ENCODE measurements around the gene CARM1. TPM values are rescaled to one million over a fixed set of nuclear protein-coding genes. Genes with fewer than 3 reads are reported as not detected.

Gene CARM1
- total RNA-seq, 1 donor from 2014 or later, result 34.4 TPM

DNA sequence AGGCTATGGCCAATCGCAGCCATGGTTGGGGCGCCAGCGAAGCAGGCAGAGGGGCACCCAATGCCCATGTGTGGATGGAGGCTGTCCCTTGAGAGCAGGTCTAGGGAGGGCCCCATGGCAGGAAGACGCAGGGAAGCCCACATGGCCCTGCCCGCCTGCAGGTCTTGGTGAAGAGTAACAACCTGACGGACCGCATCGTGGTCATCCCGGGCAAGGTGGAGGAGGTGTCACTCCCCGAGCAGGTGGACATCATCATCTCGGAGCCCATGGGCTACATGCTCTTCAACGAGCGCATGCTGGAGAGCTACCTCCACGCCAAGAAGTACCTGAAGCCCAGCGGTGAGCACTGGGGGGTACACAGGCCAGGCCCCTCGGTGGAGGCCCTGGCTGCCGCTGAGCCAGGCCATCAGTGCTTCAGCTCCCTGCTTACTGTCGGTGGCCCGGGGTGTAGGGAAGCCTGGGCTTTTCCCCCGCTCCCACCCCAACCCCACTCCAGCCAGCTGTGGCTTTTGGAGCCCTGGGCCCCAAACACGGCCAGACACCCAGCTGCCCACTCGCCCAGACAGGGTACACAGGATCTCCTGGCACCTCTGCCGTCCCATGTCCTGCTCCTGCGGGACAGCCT lies 42.5 kb downstream of the CARM1 start:
- H3K79me2 ChIP-seq (ENCODE audit: low read depth), result no peaks in the 10 kb centered on the region

DNA sequence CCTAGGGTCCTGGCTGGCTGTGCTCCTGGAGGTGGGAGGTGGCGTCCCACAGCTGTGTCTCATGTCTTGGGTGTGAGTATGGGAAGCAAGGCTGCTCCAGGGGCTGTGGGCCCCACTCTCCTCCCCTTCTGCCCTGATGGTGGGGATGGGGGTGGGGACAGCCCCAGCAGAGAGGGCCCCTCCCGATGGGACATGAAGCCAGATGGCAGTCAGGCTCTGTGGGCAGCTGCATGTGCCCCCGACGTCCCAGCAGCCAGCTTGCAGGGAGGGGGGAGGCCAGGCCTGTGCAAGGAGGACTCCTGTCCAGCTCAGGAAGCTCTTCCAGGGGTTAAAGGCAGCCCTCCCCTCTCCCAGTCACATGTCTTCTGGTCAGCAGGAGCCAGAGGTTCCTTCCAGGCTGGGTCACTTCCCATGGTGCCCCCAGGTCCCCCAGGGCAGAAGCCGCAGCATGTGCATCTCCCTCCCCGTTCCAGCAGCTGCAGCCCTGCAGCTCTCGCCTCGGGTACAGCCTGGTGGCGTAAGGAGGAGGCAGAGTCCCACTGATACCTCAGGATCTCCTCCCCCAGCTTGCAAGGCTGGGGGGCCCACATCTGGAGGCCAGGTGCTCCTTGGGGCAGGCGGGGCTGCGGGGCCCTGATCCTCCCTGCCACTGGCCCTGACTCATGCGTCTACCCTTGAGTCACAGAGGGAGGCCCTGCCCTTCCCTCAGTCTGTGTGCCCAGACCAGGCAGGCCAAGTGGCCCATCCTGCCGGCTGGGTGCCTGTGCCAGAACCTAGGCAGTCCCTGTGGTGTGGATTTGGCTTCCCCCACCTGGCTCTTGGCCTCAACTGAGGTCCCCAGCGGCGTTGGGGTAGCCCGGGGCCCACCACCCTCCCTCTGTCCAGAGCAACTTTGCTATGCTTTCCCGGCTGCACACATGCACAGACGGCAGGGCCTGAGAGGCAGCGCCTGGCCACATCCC lies 44.1 kb downstream of the CARM1 start:
- no peak overlapping the region for H2AFZ ChIP-seq (replicated peaks)
- no peak overlapping the region for H3K4me2 ChIP-seq
- H3K27ac Mint-ChIP-seq, result no peak overlapping the region
- peaks cover 4% of the 10 kb centered on the region for H3F3A ChIP-seq (ENCODE audit: low read depth)
- H3K4me3 ChIP-seq, result no peak overlapping the region
- no peak overlapping the region for H3K9ac ChIP-seq
- no peaks in the 10 kb centered on the region for H3K9me3 ChIP-seq (ENCODE audit: low read depth)
- peaks cover 6% of the 10 kb centered on the region for H3K36me3 Mint-ChIP-seq
- H3K4me3 Mint-ChIP-seq, result no peak overlapping the region
- no peaks in the 10 kb centered on the region for H4K20me1 ChIP-seq (ENCODE audit: low read depth)
- TF ChIP-seq EZH2phosphoT487 (IDR thresholded peaks at IDR 0.05) (no peak), EZH2 (IDR thresholded peaks at IDR 0.05) (no peak)
- TF ChIP-seq, protein P1, sequence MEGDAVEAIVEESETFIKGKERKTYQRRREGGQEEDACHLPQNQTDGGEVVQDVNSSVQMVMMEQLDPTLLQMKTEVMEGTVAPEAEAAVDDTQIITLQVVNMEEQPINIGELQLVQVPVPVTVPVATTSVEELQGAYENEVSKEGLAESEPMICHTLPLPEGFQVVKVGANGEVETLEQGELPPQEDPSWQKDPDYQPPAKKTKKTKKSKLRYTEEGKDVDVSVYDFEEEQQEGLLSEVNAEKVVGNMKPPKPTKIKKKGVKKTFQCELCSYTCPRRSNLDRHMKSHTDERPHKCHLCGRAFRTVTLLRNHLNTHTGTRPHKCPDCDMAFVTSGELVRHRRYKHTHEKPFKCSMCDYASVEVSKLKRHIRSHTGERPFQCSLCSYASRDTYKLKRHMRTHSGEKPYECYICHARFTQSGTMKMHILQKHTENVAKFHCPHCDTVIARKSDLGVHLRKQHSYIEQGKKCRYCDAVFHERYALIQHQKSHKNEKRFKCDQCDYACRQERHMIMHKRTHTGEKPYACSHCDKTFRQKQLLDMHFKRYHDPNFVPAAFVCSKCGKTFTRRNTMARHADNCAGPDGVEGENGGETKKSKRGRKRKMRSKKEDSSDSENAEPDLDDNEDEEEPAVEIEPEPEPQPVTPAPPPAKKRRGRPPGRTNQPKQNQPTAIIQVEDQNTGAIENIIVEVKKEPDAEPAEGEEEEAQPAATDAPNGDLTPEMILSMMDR (IDR thresholded peaks at IDR 0.05), result no peak
- no peaks in the 10 kb centered on the region for H3K4me1 Mint-ChIP-seq
- H3K27me3 Mint-ChIP-seq (ENCODE audit: insufficient read depth, low read depth), result peaks cover 2% of the 10 kb centered on the region
- no peak for DNase-seq (ENCODE audit: low spot score)
- H3K27me3 ChIP-seq, result no peaks in the 10 kb centered on the region
- no peaks in the 10 kb centered on the region for H3K36me3 ChIP-seq
- H3K79me2 ChIP-seq (ENCODE audit: low read depth), result no peaks in the 10 kb centered on the region
- H3K27ac ChIP-seq, result no peak overlapping the region
- no peaks in the 10 kb centered on the region for H3K9me3 Mint-ChIP-seq
- H3K4me1 ChIP-seq, result no peaks in the 10 kb centered on the region

More for the DNA sequence above, 42.5 kb downstream of the CARM1 start:
- Mint-ChIP-seq H3K4me1 (no peaks in the 10 kb centered on the region), H3K27ac (no peak overlapping the region), H3K9me3 (no peaks in the 10 kb centered on the region), H3K27me3 (ENCODE audit: insufficient read depth, low read depth) (peaks cover 2% of the 10 kb centered on the region), H3K36me3 (peaks cover 6% of the 10 kb centered on the region), H3K4me3 (no peak overlapping the region)
- Histone ChIP-seq H3K9ac (no peak overlapping the region), H3F3A (ENCODE audit: low read depth) (peaks cover 3% of the 10 kb centered on the region), H2AFZ (replicated peaks) (no peak overlapping the region), H3K27me3 (no peaks in the 10 kb centered on the region), H4K20me1 (ENCODE audit: low read depth) (no peaks in the 10 kb centered on the region), H3K4me2 (no peak overlapping the region), H3K36me3 (no peaks in the 10 kb centered on the region), H3K4me3 (no peak overlapping the region), H3K4me1 (no peaks in the 10 kb centered on the region), H3K9me3 (ENCODE audit: low read depth) (no peaks in the 10 kb centered on the region), H3K27ac (no peak overlapping the region)
- no peak for TF ChIP-seq EZH2 (IDR thresholded peaks at IDR 0.05)
- TF ChIP-seq, protein P1 (IDR thresholded peaks at IDR 0.05), result no peak
- TF ChIP-seq EZH2phosphoT487 (IDR thresholded peaks at IDR 0.05), result no peak
- DNase-seq (ENCODE audit: low spot score), result no peak

DNA sequence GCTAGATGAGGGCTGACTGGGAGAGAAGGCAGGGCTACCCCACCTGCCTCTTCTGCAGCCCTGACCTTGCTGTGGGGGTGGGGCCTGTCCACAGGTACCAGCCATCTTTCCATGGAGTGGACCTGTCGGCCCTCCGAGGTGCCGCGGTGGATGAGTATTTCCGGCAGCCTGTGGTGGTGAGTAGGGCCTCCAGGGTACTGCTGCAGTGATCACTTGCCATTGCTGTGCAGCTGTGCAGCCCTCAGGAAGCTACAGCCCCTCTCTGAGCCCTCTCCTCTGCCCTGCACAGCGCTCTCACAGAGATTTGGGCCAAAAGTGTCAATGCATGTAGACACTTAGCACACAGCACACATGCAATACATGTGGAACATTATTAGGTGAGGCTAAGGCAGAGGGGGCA lies 45.2 kb downstream of the CARM1 start:
- Histone ChIP-seq H3K9ac (no peak overlapping the region), H3K79me2 (ENCODE audit: low read depth) (no peaks in the 10 kb centered on the region), H3K27me3 (no peaks in the 10 kb centered on the region), H3K4me1 (no peaks in the 10 kb centered on the region), H3K4me3 (no peak overlapping the region), H3K9me3 (ENCODE audit: low read depth) (no peaks in the 10 kb centered on the region), H4K20me1 (ENCODE audit: low read depth) (no peaks in the 10 kb centered on the region), H2AFZ (replicated peaks) (no peak overlapping the region), H3F3A (ENCODE audit: low read depth) (peaks cover 4% of the 10 kb centered on the region), H3K4me2 (no peak overlapping the region), H3K27ac (no peak overlapping the region), H3K36me3 (no peaks in the 10 kb centered on the region)
- Mint-ChIP-seq H3K27ac (no peak overlapping the region), H3K9me3 (no peaks in the 10 kb centered on the region), H3K27me3 (ENCODE audit: insufficient read depth, low read depth) (peaks cover 2% of the 10 kb centered on the region), H3K4me3 (no peak overlapping the region), H3K36me3 (peaks cover 6% of the 10 kb centered on the region), H3K4me1 (no peaks in the 10 kb centered on the region)
- no peak for DNase-seq (ENCODE audit: low spot score)
- no peak for TF ChIP-seq EZH2phosphoT487 (IDR thresholded peaks at IDR 0.05)
